WTC11 (cell line): ENCODE results near the gene GPC6. TPM values are rescaled to one million over a fixed set of nuclear protein-coding genes. Genes with fewer than 3 reads are reported as not detected.

ENCODE experiments used
- ATAC-seq: fragments of 200-7000 bp; cut with Tn5 transposase; 2 replicates; pipeline ENCODE4 v1.10.0; 2021; ENCODE audit warnings: mild to moderate bottlenecking, moderate library complexity
- CTCF ChIA-PET: fragments of 300-600 bp; sonication (Branson Sonifier 250); formaldehyde crosslinking; loops from one replicate; lab custom pipeline; 2021; ENCODE audit warnings: antibody characterized with exemption; lab: Charles Lee
- POLR2A ChIA-PET: fragments of 350-600 bp; sonication (Branson Sonifier 250); formaldehyde crosslinking; loops from one replicate; lab custom pipeline; 2021; ENCODE audit warnings: antibody characterized with exemption; lab: Charles Lee
- DNase-seq: peaks from one replicate; pipeline ENCODE4 v3.0.0; 2021; ENCODE audit warnings: low spot score
- H3K27ac Mint-ChIP-seq: 2 replicates; pipeline ENCODE4 v1.8.0; 2021; ENCODE audit warnings: mixed read lengths
- H3K27me3 Mint-ChIP-seq: 2 replicates; pipeline ENCODE4 v1.8.0; 2021; ENCODE audit warnings: low read depth, mild to moderate bottlenecking, moderate library complexity, mixed read lengths
- H3K36me3 Mint-ChIP-seq: 2 replicates; pipeline ENCODE4 v1.8.0; 2021; ENCODE audit warnings: mixed read lengths
- H3K4me1 Mint-ChIP-seq: 2 replicates; pipeline ENCODE4 v1.8.0; 2022; ENCODE audit warnings: mixed read lengths
- H3K4me3 Mint-ChIP-seq: 2 replicates; pipeline ENCODE4 v1.8.0; 2021; ENCODE audit warnings: mild to moderate bottlenecking, moderate library complexity, mixed read lengths
- H3K9me3 Mint-ChIP-seq: 2 replicates; pipeline ENCODE4 v1.8.0; 2021; ENCODE audit warnings: mixed read lengths
- E2F5 ChIP-seq: sonication (generic); formaldehyde crosslinking; IDR thresholded peaks from 2 replicates; pipeline ENCODE4 v1.8.1; 2022; ENCODE audit warnings: mild to moderate bottlenecking, moderate library complexity, missing genetic modification reagents
- EMX1 ChIP-seq: fragments of 250-450 bp; sonication (Bioruptor Pico); IDR thresholded peaks from 2 replicates; pipeline ENCODE4 v1.8.0; 2021; ENCODE audit warnings: mild to moderate bottlenecking
- GABPB1 ChIP-seq: sonication (generic); formaldehyde crosslinking; IDR thresholded peaks from 2 replicates; pipeline ENCODE4 v1.8.1; 2023; ENCODE audit warnings: mild to moderate bottlenecking, missing genetic modification reagents
- IRF2 ChIP-seq: sonication (generic); formaldehyde crosslinking; IDR thresholded peaks from 2 replicates; pipeline ENCODE4 v1.8.0; 2022; ENCODE audit warnings: low read depth, missing genetic modification reagents, borderline replicate concordance
- JAZF1 ChIP-seq: fragments of 250-450 bp; sonication (Bioruptor Pico); IDR thresholded peaks from 2 replicates; pipeline ENCODE4 v1.9.0; 2021; ENCODE audit warnings: moderate library complexity, mild to moderate bottlenecking, inconsistent platforms
- JUN ChIP-seq: sonication (generic); formaldehyde crosslinking; IDR thresholded peaks from 2 replicates; pipeline ENCODE4 v1.8.0; 2023; ENCODE audit warnings: mild to moderate bottlenecking, missing genetic modification reagents
- KAT7 ChIP-seq: sonication (generic); formaldehyde crosslinking; IDR thresholded peaks from 2 replicates; pipeline ENCODE4 v1.8.1; 2023; ENCODE audit warnings: missing genetic modification reagents, mild to moderate bottlenecking, borderline replicate concordance
- MXD4 ChIP-seq: fragments of 250-450 bp; sonication (Bioruptor Pico); IDR thresholded peaks from 2 replicates; pipeline ENCODE4 v1.8.0; 2021; ENCODE audit warnings: mild to moderate bottlenecking, moderate library complexity, borderline replicate concordance
- NFATC4 ChIP-seq: fragments of 250-450 bp; sonication (Bioruptor Pico); IDR thresholded peaks from 2 replicates; pipeline ENCODE4 v1.9.0; 2021; ENCODE audit warnings: mild to moderate bottlenecking
- NFE2L1 ChIP-seq: sonication (generic); formaldehyde crosslinking; IDR thresholded peaks from 2 replicates; pipeline ENCODE4 v1.8.1; 2023; ENCODE audit warnings: missing genetic modification reagents
- PRRX2 ChIP-seq: fragments of 250-450 bp; sonication (Bioruptor Pico); IDR thresholded peaks from 2 replicates; pipeline ENCODE4 v1.8.0; 2021; ENCODE audit warnings: mild to moderate bottlenecking
- SMAD3 ChIP-seq: sonication (generic); formaldehyde crosslinking; IDR thresholded peaks from 2 replicates; pipeline ENCODE4 v1.8.0; 2022; ENCODE audit warnings: missing genetic modification reagents, mild to moderate bottlenecking, borderline replicate concordance
- TCF7 ChIP-seq: sonication (generic); formaldehyde crosslinking; IDR thresholded peaks from 2 replicates; pipeline ENCODE4 v1.8.0; 2022; ENCODE audit warnings: mild to moderate bottlenecking, low read depth, missing genetic modification reagents, moderate library complexity
- TEAD4 ChIP-seq: sonication (generic); formaldehyde crosslinking; IDR thresholded peaks from 2 replicates; pipeline ENCODE4 v1.8.0; 2022; ENCODE audit warnings: mild to moderate bottlenecking, missing genetic modification reagents
- USF1 ChIP-seq: sonication (generic); formaldehyde crosslinking; IDR thresholded peaks from 2 replicates; pipeline ENCODE4 v1.8.0; 2022; ENCODE audit warnings: mild to moderate bottlenecking, missing genetic modification reagents
- ZBTB21 ChIP-seq: sonication (generic); formaldehyde crosslinking; IDR thresholded peaks from 2 replicates; pipeline ENCODE4 v1.8.1; 2023; ENCODE audit warnings: mild to moderate bottlenecking, missing genetic modification reagents, borderline replicate concordance
- ZBTB43 ChIP-seq: sonication (generic); formaldehyde crosslinking; IDR thresholded peaks from 2 replicates; pipeline ENCODE4 v1.8.1; 2023; ENCODE audit warnings: mild to moderate bottlenecking, missing genetic modification reagents
- ZNF396 ChIP-seq: fragments of 250-450 bp; sonication (Bioruptor Pico); IDR thresholded peaks from 2 replicates; pipeline ENCODE4 v1.8.0; 2021; ENCODE audit warnings: mild to moderate bottlenecking, moderate library complexity, borderline replicate concordance
- ZNF423 ChIP-seq: fragments of 250-450 bp; sonication (Bioruptor Pico); IDR thresholded peaks from 2 replicates; pipeline ENCODE4 v2.1.2; 2022; ENCODE audit warnings: mild to moderate bottlenecking, moderate library complexity
- total RNA-seq: library from RNA; stranded (reverse); gene quantifications from 3 replicates; pipeline ENCODE4 v1.2.3, GENCODE V29; 2021
- TF ChIP-seq, protein P1 (sequence below): fragments of 250-450 bp; sonication (Bioruptor Pico); IDR thresholded peaks from 2 replicates; pipeline ENCODE4 v1.9.0; 2021; ENCODE audit warnings: mild to moderate bottlenecking

GPC6 gene
- total RNA-seq, 1 experiment from 2014 or later: 19.5 TPM

DNA sequence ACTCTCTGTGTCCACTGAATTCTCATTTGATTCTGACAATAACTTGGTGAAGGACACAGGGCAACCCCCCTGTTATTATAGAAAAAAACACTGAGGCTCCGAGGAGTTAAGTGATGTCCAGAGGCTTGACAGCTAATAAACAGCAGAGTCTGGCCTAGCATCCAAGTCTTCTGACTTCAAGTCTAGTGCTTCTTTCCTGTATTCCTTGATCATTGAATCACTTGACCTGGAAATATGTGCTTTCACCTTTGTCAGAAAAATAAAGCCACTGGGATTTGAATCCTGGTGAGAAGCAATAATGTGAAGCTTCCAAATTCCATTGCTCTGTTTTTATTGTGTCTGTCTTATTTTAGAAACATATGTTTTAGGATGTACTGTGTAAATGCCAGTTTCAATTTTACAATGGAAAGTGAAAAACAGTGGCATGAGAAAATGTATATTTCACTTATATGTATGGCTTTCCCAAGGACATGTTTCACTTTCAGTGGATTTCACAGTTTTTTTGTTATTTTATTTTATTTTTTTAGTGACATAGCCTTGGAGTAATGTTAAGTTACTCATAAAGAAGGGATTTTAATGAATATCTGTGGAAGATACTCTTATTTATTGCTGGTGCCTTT is 190.2 kb downstream of the GPC6 start:
- ATAC-seq: no peak
- POLR2A ChIA-PET: no interaction called here
- H3K4me1 Mint-ChIP-seq: peaks cover 42% of the 10 kb centered on the region
- CTCF ChIA-PET: no interaction called here
- no peaks in the 10 kb centered on the region for H3K27me3 Mint-ChIP-seq
- H3K27ac Mint-ChIP-seq: no peak overlapping the region
- H3K4me3 Mint-ChIP-seq: no peak overlapping the region
- TF ChIP-seq ZBTB21 (CRISPR knock-in tag) (no peak), TCF7 (CRISPR knock-in tag) (no peak), EMX1 (no peak), MXD4 (CRISPR knock-in tag) (no peak)
- no peaks in the 10 kb centered on the region for H3K36me3 Mint-ChIP-seq
- no peaks in the 10 kb centered on the region for H3K9me3 Mint-ChIP-seq
- DNase-seq: no peak

- CTCF ChIA-PET: no interaction called here
- ATAC-seq (no peak), DNase-seq (no peak)
- Mint-ChIP-seq H3K36me3 (no peaks in the 10 kb centered on the region), H3K27ac (no peak overlapping the region), H3K27me3 (no peaks in the 10 kb centered on the region), H3K4me1 (peaks cover 42% of the 10 kb centered on the region), H3K4me3 (no peak overlapping the region), H3K9me3 (no peaks in the 10 kb centered on the region)
- POLR2A ChIA-PET: no interaction called here
- TF ChIP-seq JAZF1 (CRISPR knock-in tag) (no peak), KAT7 (no peak), NFATC4 (no peak), ZNF396 (CRISPR knock-in tag) (no peak), TCF7 (CRISPR knock-in tag) (no peak), USF1 (CRISPR knock-in tag) (no peak), IRF2 (CRISPR knock-in tag) (no peak), ZBTB21 (CRISPR knock-in tag) (no peak), JUN (CRISPR knock-in tag) (no peak), PRRX2 (CRISPR knock-in tag) (no peak), SMAD3 (CRISPR knock-in tag) (no peak), GABPB1 (CRISPR knock-in tag) (no peak), E2F5 (CRISPR knock-in tag) (no peak), MXD4 (CRISPR knock-in tag) (no peak), NFE2L1 (CRISPR knock-in tag) (no peak), TEAD4 (CRISPR knock-in tag) (no peak)
- TF ChIP-seq, protein P1, sequence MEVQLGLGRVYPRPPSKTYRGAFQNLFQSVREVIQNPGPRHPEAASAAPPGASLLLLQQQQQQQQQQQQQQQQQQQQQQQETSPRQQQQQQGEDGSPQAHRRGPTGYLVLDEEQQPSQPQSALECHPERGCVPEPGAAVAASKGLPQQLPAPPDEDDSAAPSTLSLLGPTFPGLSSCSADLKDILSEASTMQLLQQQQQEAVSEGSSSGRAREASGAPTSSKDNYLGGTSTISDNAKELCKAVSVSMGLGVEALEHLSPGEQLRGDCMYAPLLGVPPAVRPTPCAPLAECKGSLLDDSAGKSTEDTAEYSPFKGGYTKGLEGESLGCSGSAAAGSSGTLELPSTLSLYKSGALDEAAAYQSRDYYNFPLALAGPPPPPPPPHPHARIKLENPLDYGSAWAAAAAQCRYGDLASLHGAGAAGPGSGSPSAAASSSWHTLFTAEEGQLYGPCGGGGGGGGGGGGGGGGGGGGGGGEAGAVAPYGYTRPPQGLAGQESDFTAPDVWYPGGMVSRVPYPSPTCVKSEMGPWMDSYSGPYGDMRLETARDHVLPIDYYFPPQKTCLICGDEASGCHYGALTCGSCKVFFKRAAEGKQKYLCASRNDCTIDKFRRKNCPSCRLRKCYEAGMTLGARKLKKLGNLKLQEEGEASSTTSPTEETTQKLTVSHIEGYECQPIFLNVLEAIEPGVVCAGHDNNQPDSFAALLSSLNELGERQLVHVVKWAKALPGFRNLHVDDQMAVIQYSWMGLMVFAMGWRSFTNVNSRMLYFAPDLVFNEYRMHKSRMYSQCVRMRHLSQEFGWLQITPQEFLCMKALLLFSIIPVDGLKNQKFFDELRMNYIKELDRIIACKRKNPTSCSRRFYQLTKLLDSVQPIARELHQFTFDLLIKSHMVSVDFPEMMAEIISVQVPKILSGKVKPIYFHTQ (CRISPR knock-in tag): no peak
Observed at GRCh38 chr13:93418398-93418797, 191.8 kb downstream of the GPC6 start.

GRCh38 chr13:93420206-93420605 is 193.6 kb downstream of the GPC6 start:
- Mint-ChIP-seq H3K27me3 (no peaks in the 10 kb centered on the region), H3K4me1 (peaks cover 28% of the 10 kb centered on the region), H3K9me3 (no peaks in the 10 kb centered on the region), H3K36me3 (no peaks in the 10 kb centered on the region), H3K4me3 (no peak overlapping the region), H3K27ac (peak overlapping the region; percentile 2; the same call in 1 of the 2 replicates)
- DNase-seq (no peak), ATAC-seq (peak; percentile 83)
- no peak for TF ChIP-seq ZBTB43
- TF ChIP-seq, protein P1 (CRISPR knock-in tag): no peak
- 0 out of 2 replicates have a peak, but pooled peaks have one; percentile 22 for TF ChIP-seq ZNF423 (CRISPR knock-in tag)
- ChIA-PET CTCF (interaction anchor here (1.9 kb wide), 1 partner anchor 172 kb away, joined by 4 read pairs; no protein-coding TSS in a partner anchor), POLR2A (no interaction called here)
